NAMALWA (cell line): ENCODE results near the gene ALG1.
A peak's percentile ranks its signal among the peaks of the same experiment; 100 is the strongest.
"Not testable (repeated sequence)": the region's sequence is repeated elsewhere in the genome, so short reads cannot be mapped to it uniquely, and the experiment has no call there.

Experiments
- DNase-seq: peaks from one replicate; pipeline ENCODE4 v3.0.0-alpha.2; 2015; ENCODE audit warnings: low spot score

ALG1 gene

GRCh38 chr16:5075637-5076036, 4.0 kb downstream of the ALG1 start:
- DNase-seq = no peak

- DNase-seq = no peak
Observed at GRCh38 chr16:5077304-5077703, 5.7 kb downstream of the ALG1 start.

- no peak for DNase-seq
Observed at GRCh38 chr16:5078626-5079025, 7.0 kb downstream of the ALG1 start.

GRCh38 chr16:5080461-5080860, 8.8 kb downstream of the ALG1 start:
- DNase-seq = not testable (repeated sequence)

- not testable (repeated sequence) for DNase-seq
Observed at GRCh38 chr16:5080996-5081395, 9.4 kb downstream of the ALG1 start.

DNA sequence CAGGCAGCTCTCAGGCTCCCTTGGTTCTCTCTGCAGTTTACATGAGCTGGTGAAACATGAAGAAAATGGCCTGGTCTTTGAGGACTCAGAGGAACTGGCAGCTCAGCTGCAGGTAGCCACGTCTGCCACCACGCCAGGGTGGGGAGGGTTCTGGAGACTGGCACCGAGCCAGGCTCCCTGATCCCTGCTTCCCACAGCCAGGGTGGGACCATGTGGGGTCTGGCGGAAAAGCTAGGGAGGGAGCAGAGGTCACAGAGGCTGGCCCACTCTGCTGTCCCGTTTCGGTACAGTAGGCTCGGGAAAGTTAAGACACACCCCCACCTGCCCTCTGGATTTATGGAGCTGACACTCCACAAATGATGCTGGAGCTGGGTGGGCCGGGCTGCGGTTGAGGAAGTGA, 12.0 kb downstream of the ALG1 start:
- not testable (repeated sequence) for DNase-seq

- DNase-seq = not testable (repeated sequence)
Observed at GRCh38 chr16:5084099-5084731, 12.6 kb downstream of the ALG1 start.

DNA sequence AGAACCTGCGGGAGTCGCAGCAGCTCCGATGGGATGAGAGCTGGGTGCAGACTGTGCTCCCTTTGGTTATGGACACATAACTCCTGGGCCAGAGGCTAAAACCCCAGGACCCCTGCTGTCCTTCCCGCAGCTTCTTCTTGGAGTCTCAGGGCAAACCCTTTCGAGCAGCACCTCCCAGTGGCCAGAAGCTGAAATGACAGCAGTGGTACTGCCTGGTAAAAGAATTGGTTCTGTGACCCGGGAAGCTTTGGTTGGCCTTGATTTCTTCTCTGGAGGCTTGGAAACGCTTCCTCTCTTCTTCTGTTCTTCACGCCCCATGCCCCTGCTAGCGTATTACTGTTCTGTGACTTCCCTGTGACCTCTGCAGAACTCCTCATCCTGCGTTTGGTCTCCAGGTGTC, 13.2 kb downstream of the ALG1 start:
- peak; percentile 76 for DNase-seq

DNA sequence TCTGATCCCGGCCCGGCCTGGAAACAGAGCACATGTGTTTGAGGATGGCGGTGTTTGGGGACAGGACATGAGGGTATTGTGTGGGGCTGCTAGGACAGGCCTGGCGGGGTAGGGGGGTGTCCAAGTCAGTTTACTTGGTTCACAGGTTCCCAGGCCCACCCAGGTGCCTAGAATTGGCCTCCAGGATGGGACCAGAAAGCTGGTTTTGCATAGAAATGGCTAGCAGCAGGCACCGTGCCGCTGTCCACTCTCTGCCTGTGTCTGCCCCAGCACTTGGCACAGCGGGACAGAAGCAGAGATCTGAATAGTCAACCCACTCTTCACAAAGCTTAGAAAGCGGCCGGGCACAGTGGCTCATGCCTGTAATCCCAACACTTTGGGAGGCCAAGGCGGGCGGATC, 14.1 kb downstream of the ALG1 start:
- DNase-seq = not testable (repeated sequence)

GRCh38 chr16:5088086-5088790, 16.6 kb downstream of the ALG1 start:
- DNase-seq = not testable (repeated sequence)

- not testable (repeated sequence) for DNase-seq
Observed at GRCh38 chr16:5088936-5089335, 17.3 kb downstream of the ALG1 start.

GRCh38 chr16:5089911-5090555, 18.4 kb downstream of the ALG1 start:
- DNase-seq = not testable (repeated sequence)

DNA sequence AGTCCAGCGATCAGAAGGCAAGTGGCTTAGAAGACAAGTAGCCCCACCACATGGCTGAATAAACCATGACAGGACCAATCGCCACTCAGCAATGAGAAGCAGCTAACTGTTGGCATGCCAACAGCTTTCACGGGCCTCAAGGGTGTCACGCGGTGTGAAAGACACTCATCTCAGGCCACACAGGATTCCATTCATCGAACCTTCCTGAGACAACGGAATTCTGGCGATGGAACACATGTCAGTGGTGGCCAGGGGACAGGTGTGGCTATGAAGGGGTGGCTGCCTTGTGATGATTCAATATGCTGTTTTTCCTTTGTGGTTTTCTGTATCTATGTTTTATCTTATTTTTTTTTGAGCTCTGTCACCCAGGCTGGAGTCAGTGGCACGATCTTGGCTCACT, 18.9 kb downstream of the ALG1 start:
- not testable (repeated sequence) for DNase-seq

GRCh38 chr16:5093081-5093480, 21.4 kb downstream of the ALG1 start:
- DNase-seq = not testable (repeated sequence)

DNA sequence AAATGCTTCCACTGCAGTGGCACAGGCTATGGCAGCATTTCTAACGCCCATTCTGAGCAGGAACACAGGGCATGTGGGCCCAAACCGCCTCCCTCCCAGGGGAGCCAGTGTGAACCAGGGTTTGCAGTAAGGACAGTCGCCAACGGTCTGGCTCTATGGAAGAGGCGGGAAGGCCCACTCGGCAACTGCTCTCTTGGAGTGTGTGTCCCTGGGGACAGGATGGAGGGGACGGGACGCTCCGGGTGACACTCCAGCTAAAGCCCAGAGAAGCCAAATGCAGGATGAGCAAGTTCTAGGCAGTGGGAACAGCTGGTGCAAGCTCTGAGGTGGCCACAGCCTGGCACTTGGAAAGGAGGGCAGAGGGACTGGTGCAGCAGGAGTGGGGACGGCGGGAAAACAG, 22.1 kb downstream of the ALG1 start:
- DNase-seq = not testable (repeated sequence)

GRCh38 chr16:5095145-5095830, 23.6 kb downstream of the ALG1 start:
- not testable (repeated sequence) for DNase-seq

GRCh38 chr16:5096437-5097060, 24.9 kb downstream of the ALG1 start:
- not testable (repeated sequence) for DNase-seq

GRCh38 chr16:5097061-5097469, 25.4 kb downstream of the ALG1 start:
- peak; percentile 80 for DNase-seq

DNA sequence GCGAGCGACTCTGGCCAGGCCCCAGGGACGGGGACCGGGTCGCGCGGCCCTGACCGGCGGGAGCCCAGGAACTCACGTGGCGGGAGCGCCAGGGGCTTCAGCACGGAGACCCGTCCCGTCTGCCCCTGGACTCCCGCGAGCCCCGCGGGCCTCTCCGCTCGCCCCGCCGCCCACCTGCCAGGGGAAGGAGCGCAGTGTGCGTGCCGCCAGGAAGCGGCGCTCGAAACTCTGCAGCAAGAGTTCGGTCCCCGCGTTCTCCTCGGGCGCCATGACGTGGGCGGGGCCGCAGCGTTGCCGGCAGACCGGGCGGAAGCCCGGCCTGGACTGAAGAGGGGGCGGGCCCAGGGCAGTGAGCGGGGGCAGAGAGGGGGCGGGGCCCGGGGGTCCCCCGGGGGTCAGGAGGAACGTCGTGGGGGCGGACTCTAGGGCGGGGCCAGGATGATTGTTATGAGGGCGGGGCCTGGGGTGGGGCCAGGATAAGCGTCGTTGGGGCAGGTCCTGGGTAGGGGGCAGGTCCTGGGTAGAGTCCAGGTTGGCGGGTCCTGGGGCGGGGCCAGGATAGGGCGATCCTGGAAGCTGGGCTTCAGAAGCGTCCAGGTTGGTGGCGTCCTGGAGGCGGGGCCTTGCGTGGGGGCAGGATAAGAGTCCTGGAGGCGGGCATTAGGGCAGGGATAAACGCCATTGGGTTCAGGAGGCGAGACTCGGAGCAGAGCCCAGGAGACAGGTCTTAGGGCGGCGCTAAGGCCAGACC, 26.0 kb downstream of the ALG1 start, which contains the start of gene EEF2KMT:
EEF2KMT (minus strand) TSS at position 326 of the 751 bp plus-strand sequence; CDS start at position 270, 56 bp downstream.
- peak; percentile 98 for DNase-seq

GRCh38 chr16:5098221-5099159, 26.8 kb downstream of the ALG1 start:
- peak; percentile 65 for DNase-seq
